Liver (tissue), 3 donors: Measurements from ENCODE around the gene DOCK9.

Source experiments
- EGR1 ChIP-seq, 2 donors: IDR thresholded peaks; 2 replicates each; pipeline ENCODE4 v1.6.1; 2016 to 2018; ENCODE audit warnings: antibody characterized with exemption in 2 of 2, low read depth in 2 of 2
- FOXA1 ChIP-seq: IDR thresholded peaks from 2 replicates; pipeline ENCODE4 v1.6.1; 2016; ENCODE audit warnings: antibody characterized with exemption
- FOXA2 ChIP-seq: IDR thresholded peaks from 2 replicates; pipeline ENCODE4 v1.6.1; 2016; ENCODE audit warnings: antibody characterized with exemption
- GABPA ChIP-seq, 2 donors: IDR thresholded peaks in 1 of 2; conservative IDR thresholded peaks in 1 of 2; 2 replicates each; pipeline ENCODE4 v1.6.1; 2016; ENCODE audit warnings: antibody characterized with exemption in 2 of 2, mild to moderate bottlenecking in 1 of 2, moderate library complexity in 1 of 2
- JUND ChIP-seq, 2 donors: IDR thresholded peaks; 2 replicates each; pipeline ENCODE4 v1.6.1; 2016; ENCODE audit warnings: antibody characterized with exemption in 2 of 2
- MAX ChIP-seq: IDR thresholded peaks from 2 replicates; pipeline ENCODE4 v1.6.1; 2016; ENCODE audit warnings: antibody characterized with exemption
- NR2F2 ChIP-seq: IDR thresholded peaks from 2 replicates; pipeline ENCODE4 v1.6.1; 2016; ENCODE audit warnings: antibody characterized with exemption
- RAD21 ChIP-seq, 2 donors: IDR thresholded peaks; 2 replicates each; pipeline ENCODE4 v1.6.1; 2016; ENCODE audit warnings: antibody characterized with exemption in 2 of 2, mild to moderate bottlenecking in 2 of 2
- SP1 ChIP-seq: IDR thresholded peaks from 2 replicates; pipeline ENCODE4 v1.6.1; 2018; ENCODE audit warnings: antibody characterized with exemption, mild to moderate bottlenecking
- TAF1 ChIP-seq: conservative IDR thresholded peaks from 2 replicates; pipeline ENCODE4 v1.6.1; 2016; ENCODE audit warnings: antibody characterized with exemption, mild to moderate bottlenecking
- YY1 ChIP-seq: IDR thresholded peaks from 2 replicates; pipeline ENCODE4 v1.6.1; 2016; ENCODE audit warnings: antibody characterized with exemption, mild to moderate bottlenecking
- ZBTB33 ChIP-seq: IDR thresholded peaks from 2 replicates; pipeline ENCODE4 v1.6.1; 2016; ENCODE audit warnings: antibody characterized with exemption
- TF ChIP-seq, protein P1 (sequence below): fragments of 150-350 bp; IDR thresholded peaks from 2 replicates; pipeline ENCODE4 v1.5.1; 2017; ENCODE audit warnings: improper control_type of control experiment, low read depth, low read length; ENCODE audit not compliant: missing input control
- TF ChIP-seq, protein P2 (sequence below): IDR thresholded peaks from 2 replicates; pipeline ENCODE4 v1.6.1; 2016; ENCODE audit warnings: antibody characterized with exemption, mild to moderate bottlenecking
- donor health status: healthy.
- donor health status: healthy.

DNA sequence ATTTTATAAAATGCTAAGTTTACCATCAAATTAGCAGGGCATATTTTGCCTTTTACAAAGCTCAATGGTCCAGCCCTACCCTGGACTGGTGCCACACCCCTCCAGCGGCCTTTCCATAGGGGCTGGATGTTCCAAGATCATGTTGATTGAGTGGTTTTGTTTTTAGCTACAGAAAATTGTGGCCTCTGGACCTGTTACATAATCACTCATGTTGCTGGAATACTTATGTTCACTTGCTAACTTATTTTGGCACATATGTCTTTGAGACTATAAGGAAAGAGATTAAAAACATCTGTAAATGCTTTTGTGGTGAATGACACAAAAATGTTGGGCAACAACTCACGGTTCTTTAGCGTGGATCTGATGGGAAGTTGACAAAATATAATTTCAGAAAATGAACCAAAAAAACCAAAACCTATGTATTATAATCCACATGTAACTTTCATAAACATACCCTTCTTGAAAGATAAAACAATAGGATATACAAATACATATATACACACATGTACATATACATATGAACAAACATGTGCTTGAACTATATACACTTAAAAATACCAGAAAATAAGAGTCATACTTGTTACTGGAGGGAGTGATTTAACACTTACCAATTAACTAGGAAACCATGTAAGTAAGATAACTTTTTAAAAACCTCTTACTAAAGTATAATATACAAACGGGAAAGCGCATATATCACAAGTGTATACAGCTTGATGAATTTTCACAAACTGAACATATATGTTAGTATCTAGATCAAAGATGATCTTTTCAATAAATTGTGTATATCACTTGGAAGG lies 178.8 kb downstream of the DOCK9 start:
- TF ChIP-seq, protein P1, sequence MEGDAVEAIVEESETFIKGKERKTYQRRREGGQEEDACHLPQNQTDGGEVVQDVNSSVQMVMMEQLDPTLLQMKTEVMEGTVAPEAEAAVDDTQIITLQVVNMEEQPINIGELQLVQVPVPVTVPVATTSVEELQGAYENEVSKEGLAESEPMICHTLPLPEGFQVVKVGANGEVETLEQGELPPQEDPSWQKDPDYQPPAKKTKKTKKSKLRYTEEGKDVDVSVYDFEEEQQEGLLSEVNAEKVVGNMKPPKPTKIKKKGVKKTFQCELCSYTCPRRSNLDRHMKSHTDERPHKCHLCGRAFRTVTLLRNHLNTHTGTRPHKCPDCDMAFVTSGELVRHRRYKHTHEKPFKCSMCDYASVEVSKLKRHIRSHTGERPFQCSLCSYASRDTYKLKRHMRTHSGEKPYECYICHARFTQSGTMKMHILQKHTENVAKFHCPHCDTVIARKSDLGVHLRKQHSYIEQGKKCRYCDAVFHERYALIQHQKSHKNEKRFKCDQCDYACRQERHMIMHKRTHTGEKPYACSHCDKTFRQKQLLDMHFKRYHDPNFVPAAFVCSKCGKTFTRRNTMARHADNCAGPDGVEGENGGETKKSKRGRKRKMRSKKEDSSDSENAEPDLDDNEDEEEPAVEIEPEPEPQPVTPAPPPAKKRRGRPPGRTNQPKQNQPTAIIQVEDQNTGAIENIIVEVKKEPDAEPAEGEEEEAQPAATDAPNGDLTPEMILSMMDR: no peak
- TF ChIP-seq MAX (peak; percentile 48), FOXA1 (no peak), RAD21 (IDR thresholded peaks at IDR 0.05) (peak; percentile 30 to 37), SP1 (peak; percentile 43), NR2F2 (no peak), ZBTB33 (peak; percentile 27), YY1 (no peak), EGR1 (IDR thresholded peaks at IDR 0.05; ENCODE audit: low read depth in 2 of 2) (peak in 1 of 2 donors; percentile 17), FOXA2 (peak; percentile 34), TAF1 (no peak), GABPA (IDR thresholded peaks at IDR 0.05 in 1 of 2, conservative IDR thresholded peaks at IDR 0.05 in 1 of 2) (no peak), JUND (IDR thresholded peaks at IDR 0.05) (no peak)
- TF ChIP-seq, protein P2, sequence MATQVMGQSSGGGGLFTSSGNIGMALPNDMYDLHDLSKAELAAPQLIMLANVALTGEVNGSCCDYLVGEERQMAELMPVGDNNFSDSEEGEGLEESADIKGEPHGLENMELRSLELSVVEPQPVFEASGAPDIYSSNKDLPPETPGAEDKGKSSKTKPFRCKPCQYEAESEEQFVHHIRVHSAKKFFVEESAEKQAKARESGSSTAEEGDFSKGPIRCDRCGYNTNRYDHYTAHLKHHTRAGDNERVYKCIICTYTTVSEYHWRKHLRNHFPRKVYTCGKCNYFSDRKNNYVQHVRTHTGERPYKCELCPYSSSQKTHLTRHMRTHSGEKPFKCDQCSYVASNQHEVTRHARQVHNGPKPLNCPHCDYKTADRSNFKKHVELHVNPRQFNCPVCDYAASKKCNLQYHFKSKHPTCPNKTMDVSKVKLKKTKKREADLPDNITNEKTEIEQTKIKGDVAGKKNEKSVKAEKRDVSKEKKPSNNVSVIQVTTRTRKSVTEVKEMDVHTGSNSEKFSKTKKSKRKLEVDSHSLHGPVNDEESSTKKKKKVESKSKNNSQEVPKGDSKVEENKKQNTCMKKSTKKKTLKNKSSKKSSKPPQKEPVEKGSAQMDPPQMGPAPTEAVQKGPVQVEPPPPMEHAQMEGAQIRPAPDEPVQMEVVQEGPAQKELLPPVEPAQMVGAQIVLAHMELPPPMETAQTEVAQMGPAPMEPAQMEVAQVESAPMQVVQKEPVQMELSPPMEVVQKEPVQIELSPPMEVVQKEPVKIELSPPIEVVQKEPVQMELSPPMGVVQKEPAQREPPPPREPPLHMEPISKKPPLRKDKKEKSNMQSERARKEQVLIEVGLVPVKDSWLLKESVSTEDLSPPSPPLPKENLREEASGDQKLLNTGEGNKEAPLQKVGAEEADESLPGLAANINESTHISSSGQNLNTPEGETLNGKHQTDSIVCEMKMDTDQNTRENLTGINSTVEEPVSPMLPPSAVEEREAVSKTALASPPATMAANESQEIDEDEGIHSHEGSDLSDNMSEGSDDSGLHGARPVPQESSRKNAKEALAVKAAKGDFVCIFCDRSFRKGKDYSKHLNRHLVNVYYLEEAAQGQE: peak; percentile 28
